ENCODE data around the gene TMX2.
A peak's percentile ranks its signal among the peaks of the same experiment; 100 is the strongest.

Gene TMX2

GRCh38 chr11:57741132-57742086, 29.0 kb downstream of the TMX2 start, which contains the start of gene SELENOH:
TSS of gene SELENOH (plus strand) at chr11:57741491. CDS start at chr11:57741596, 105 bp downstream.
- H3K36me3 ChIP-seq (ENCODE audit: low read length) = 0 out of 2 replicates have a peak, but pooled peaks cover 6% of the 10 kb centered on the region
- H3K4me2 ChIP-seq (ENCODE audit: low read depth, low read length, poor library complexity, severe bottlenecking) = peak within 1 kb of the TSS; percentile 92
- H3K27me3 ChIP-seq (ENCODE audit: low read length) = no peaks in the 10 kb centered on the region
- peak within 1 kb of the TSS; percentile 71 for H3K27ac ChIP-seq (ENCODE audit: low read depth, low read length)
- peaks cover 21% of the 10 kb centered on the region for H3F3A ChIP-seq (ENCODE audit: insufficient read depth)
- H3K79me2 ChIP-seq (ENCODE audit: insufficient read depth, low read length) = peaks cover 15% of the 10 kb centered on the region
- TF ChIP-seq EZH2phosphoT487 (conservative IDR thresholded peaks at IDR 0.05; ENCODE audit: low read length) (no peak), CTCF (IDR thresholded peaks at IDR 0.05; ENCODE audit: insufficient read depth, low read length, poor library complexity, severe bottlenecking) (no peak)
- H3K4me3 ChIP-seq (ENCODE audit: insufficient read depth, low read length, poor library complexity, severe bottlenecking) = peak within 1 kb of the TSS; percentile 96
- peak within 1 kb of the TSS; percentile 83 for H2AFZ ChIP-seq (ENCODE audit: low read depth, low read length, severe bottlenecking)
- H3K9ac ChIP-seq (ENCODE audit: low read length) = peak within 1 kb of the TSS; percentile 95
- H4K20me1 ChIP-seq (ENCODE audit: low read depth, low read length) = no peaks in the 10 kb centered on the region
- H3K9me2 ChIP-seq (replicated peaks; ENCODE audit: insufficient read depth, low read length) = no peaks in the 10 kb centered on the region
- no peaks in the 10 kb centered on the region for H3K9me3 ChIP-seq (ENCODE audit: insufficient read depth, low read length)

GRCh38 chr11:57742087-57742452, 29.7 kb downstream of the TMX2 start:
- Histone ChIP-seq H3K9me3 (ENCODE audit: insufficient read depth, low read length) (no peaks in the 10 kb centered on the region), H3K4me2 (ENCODE audit: low read depth, low read length, poor library complexity, severe bottlenecking) (peak overlapping the region; percentile 92), H3K79me2 (ENCODE audit: insufficient read depth, low read length) (peaks cover 15% of the 10 kb centered on the region), H3F3A (ENCODE audit: insufficient read depth) (peaks cover 21% of the 10 kb centered on the region), H3K27ac (ENCODE audit: low read depth, low read length) (peak overlapping the region; percentile 71), H3K9ac (ENCODE audit: low read length) (peak overlapping the region; percentile 95), H2AFZ (ENCODE audit: low read depth, low read length, severe bottlenecking) (peak overlapping the region; percentile 59), H3K27me3 (ENCODE audit: low read length) (no peaks in the 10 kb centered on the region), H3K9me2 (replicated peaks; ENCODE audit: insufficient read depth, low read length) (no peaks in the 10 kb centered on the region), H4K20me1 (ENCODE audit: low read depth, low read length) (no peaks in the 10 kb centered on the region), H3K4me3 (ENCODE audit: insufficient read depth, low read length, poor library complexity, severe bottlenecking) (peak overlapping the region; percentile 96), H3K36me3 (ENCODE audit: low read length) (0 out of 2 replicates have a peak, but pooled peaks cover 6% of the 10 kb centered on the region)
- no peak for TF ChIP-seq EZH2phosphoT487 (conservative IDR thresholded peaks at IDR 0.05; ENCODE audit: low read length)
- no peak for TF ChIP-seq CTCF (IDR thresholded peaks at IDR 0.05; ENCODE audit: insufficient read depth, low read length, poor library complexity, severe bottlenecking)

GRCh38 chr11:57744357-57744756, 32.0 kb downstream of the TMX2 start:
- no peak overlapping the region for H2AFZ ChIP-seq (ENCODE audit: low read depth, low read length, severe bottlenecking)
- H3K4me2 ChIP-seq (ENCODE audit: low read depth, low read length, poor library complexity, severe bottlenecking) = no peak overlapping the region
- H3F3A ChIP-seq (ENCODE audit: insufficient read depth) = peaks cover 21% of the 10 kb centered on the region
- no peak overlapping the region for H3K4me3 ChIP-seq (ENCODE audit: insufficient read depth, low read length, poor library complexity, severe bottlenecking)
- no peak for TF ChIP-seq CTCF (IDR thresholded peaks at IDR 0.05; ENCODE audit: insufficient read depth, low read length, poor library complexity, severe bottlenecking)
- TF ChIP-seq EZH2phosphoT487 (conservative IDR thresholded peaks at IDR 0.05; ENCODE audit: low read length) = no peak
- no peak overlapping the region for H3K27ac ChIP-seq (ENCODE audit: low read depth, low read length)
- H3K9ac ChIP-seq (ENCODE audit: low read length) = no peak overlapping the region
- no peaks in the 10 kb centered on the region for H4K20me1 ChIP-seq (ENCODE audit: low read depth, low read length)
- no peaks in the 10 kb centered on the region for H3K9me2 ChIP-seq (replicated peaks; ENCODE audit: insufficient read depth, low read length)
- H3K27me3 ChIP-seq (ENCODE audit: low read length) = no peaks in the 10 kb centered on the region
- no peaks in the 10 kb centered on the region for H3K9me3 ChIP-seq (ENCODE audit: insufficient read depth, low read length)
- 0 out of 2 replicates have a peak, but pooled peaks cover 6% of the 10 kb centered on the region for H3K36me3 ChIP-seq (ENCODE audit: low read length)
- H3K79me2 ChIP-seq (ENCODE audit: insufficient read depth, low read length) = peaks cover 15% of the 10 kb centered on the region

Measured in SU-DHL-6 (cell line).